GM12892 (cell line): ENCODE results near the gene HIF1A.

ENCODE experiments used
- POLR2A ChIP-seq: IDR thresholded peaks from 2 replicates; pipeline ENCODE4 v1.6.1; 2011; ENCODE audit warnings: low read depth, low read length, control low read depth
- POLR2AphosphoS5 ChIP-seq: IDR thresholded peaks from 2 replicates; pipeline ENCODE4 v1.6.1; 2011; ENCODE audit warnings: low read depth, low read length, control low read depth

DNA sequence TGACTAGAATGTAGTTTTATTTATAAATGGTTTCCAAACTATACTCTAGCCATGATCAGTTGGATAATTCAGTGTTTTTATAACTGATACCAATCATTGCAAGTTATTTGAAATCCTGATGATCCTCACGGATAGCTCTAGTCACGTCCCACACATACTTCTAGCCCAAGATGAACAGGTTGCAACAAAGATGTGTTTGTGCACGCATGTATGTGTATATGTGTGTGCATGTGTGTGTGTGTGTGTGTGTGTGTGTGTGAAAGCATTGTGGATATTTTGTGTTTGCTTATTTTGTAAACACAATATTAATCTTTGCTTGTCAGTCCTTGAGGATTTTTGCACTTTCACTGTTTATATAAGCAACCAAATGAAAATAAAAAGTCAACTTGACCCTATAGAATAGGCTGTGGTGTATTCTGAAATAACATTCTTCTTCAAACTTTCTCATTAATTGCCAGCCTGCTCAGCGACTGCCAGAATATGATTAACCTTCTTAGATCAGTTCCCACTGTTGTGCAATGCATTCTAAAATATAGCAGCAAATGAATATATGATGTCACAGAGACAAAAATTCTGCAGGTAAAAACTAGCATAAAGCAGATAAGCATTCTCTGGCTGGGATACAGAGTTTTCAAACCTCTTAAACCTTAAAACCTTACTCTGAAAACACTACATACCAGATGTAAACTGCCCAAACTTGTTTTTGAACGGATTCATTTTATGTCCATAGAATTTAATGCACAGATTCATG lies 48.8 kb upstream of the HIF1A start:
- no peak for TF ChIP-seq POLR2AphosphoS5
- no peak for TF ChIP-seq POLR2A
